CD4-positive, alpha-beta memory T cell (primary cell): Measurements from ENCODE around the gene P4HB. TPM values are rescaled to one million over a fixed set of nuclear protein-coding genes. Genes with fewer than 3 reads are reported as not detected.

Experiments
- CTCF ChIA-PET: fragments of 350-600 bp; sonication (Branson Sonifier 250); formaldehyde crosslinking; loops from one replicate; lab custom pipeline; 2021; ENCODE audit warnings: inconsistent platforms; ENCODE audit not compliant: partially characterized antibody; lab: Charles Lee
- POLR2A ChIA-PET: fragments of 350-600 bp; sonication (Branson Sonifier 250); formaldehyde crosslinking; loops from one replicate; lab custom pipeline; 2021; ENCODE audit not compliant: partially characterized antibody; lab: Charles Lee
- DNase-seq, 5 donors: peaks; one replicate each; pipeline versions ENCODE4 v3.0.0 to v3.0.0-alpha.2; 2020 to 2022; ENCODE audit warnings: mixed read lengths in 1 of 5
- H3K27ac ChIP-seq: one replicate; pipeline ENCODE4 v1.7.0; 2013; ENCODE audit warnings: low read depth, low read length
- H3K27me3 ChIP-seq: 2 replicates; pipeline ENCODE4 v1.7.0; 2013; ENCODE audit warnings: mild to moderate bottlenecking, low read length, moderate library complexity; ENCODE audit not compliant: insufficient read depth
- H3K36me3 ChIP-seq: 2 replicates; pipeline ENCODE4 v1.7.0; 2013; ENCODE audit warnings: mild to moderate bottlenecking, low read length, moderate library complexity; ENCODE audit not compliant: insufficient read depth
- H3K4me1 ChIP-seq: 2 replicates; pipeline ENCODE4 v1.7.0; 2013; ENCODE audit warnings: mild to moderate bottlenecking, low read length, moderate library complexity; ENCODE audit not compliant: insufficient read depth
- H3K4me3 ChIP-seq, 2 donors: one replicate each; pipeline ENCODE4 v1.7.0; 2013; ENCODE audit warnings: low read length in 2 of 2, mild to moderate bottlenecking in 1 of 2
- H3K9me3 ChIP-seq, 2 donors: one replicate each; pipeline ENCODE4 v1.7.0; 2013; ENCODE audit warnings: low read length in 2 of 2, control low read depth in 1 of 2; ENCODE audit not compliant: control insufficient read depth in 1 of 2
- H3K27ac Mint-ChIP-seq, 7 donors: one replicate each; pipeline ENCODE4 v1.8.0; 2020 to 2021; ENCODE audit warnings: mixed read lengths in 7 of 7, mild to moderate bottlenecking in 6 of 7, inconsistent platforms in 3 of 7, moderate library complexity in 3 of 7
- H3K27me3 Mint-ChIP-seq, 2 donors: one replicate each; pipeline ENCODE4 v1.8.0; 2020 to 2021; ENCODE audit warnings: mixed read lengths in 2 of 2
- H3K36me3 Mint-ChIP-seq, 2 donors: one replicate each; pipeline ENCODE4 v1.8.0; 2020 to 2021; ENCODE audit warnings: mixed read lengths in 2 of 2, inconsistent platforms in 1 of 2, mild to moderate bottlenecking in 1 of 2
- H3K4me1 Mint-ChIP-seq, 4 donors: one replicate each; pipeline ENCODE4 v1.8.0; 2020 to 2021; ENCODE audit warnings: mixed read lengths in 4 of 4, mild to moderate bottlenecking in 1 of 4
- H3K4me3 Mint-ChIP-seq, 8 donors: one replicate each; pipeline ENCODE4 v1.8.0; 2020 to 2021; ENCODE audit warnings: mixed read lengths in 8 of 8, mild to moderate bottlenecking in 7 of 8, moderate library complexity in 6 of 8, inconsistent platforms in 3 of 8
- H3K9me3 Mint-ChIP-seq, 8 donors: one replicate each; pipeline ENCODE4 v1.8.0; 2020 to 2021; ENCODE audit warnings: mixed read lengths in 8 of 8, mild to moderate bottlenecking in 5 of 8, inconsistent platforms in 3 of 8, moderate library complexity in 1 of 8
- intact Hi-C: fragments of 100-400 bp; cut with micrococcal nuclease; formaldehyde crosslinking; loops from one replicate; pipeline ENCODE4 v1.15.1; 2023
- polyA plus RNA-seq, 2 donors: library from polyadenylated mRNA; unstranded; fragments of 300-500 nt; fragmentation: Illumina TruSeq; gene quantifications; one replicate each; pipeline ENCODE4 v1.2.3, GENCODE V29; 2021
- total RNA-seq, 2 experiments: library from RNA; stranded (reverse); gene quantifications; one replicate each; pipeline ENCODE4 v1.2.3, GENCODE V29; 2021

P4HB gene
- total and polyA plus RNA-seq, 4 experiments from 2014 or later: 272 to 409 (median 365) TPM

DNA sequence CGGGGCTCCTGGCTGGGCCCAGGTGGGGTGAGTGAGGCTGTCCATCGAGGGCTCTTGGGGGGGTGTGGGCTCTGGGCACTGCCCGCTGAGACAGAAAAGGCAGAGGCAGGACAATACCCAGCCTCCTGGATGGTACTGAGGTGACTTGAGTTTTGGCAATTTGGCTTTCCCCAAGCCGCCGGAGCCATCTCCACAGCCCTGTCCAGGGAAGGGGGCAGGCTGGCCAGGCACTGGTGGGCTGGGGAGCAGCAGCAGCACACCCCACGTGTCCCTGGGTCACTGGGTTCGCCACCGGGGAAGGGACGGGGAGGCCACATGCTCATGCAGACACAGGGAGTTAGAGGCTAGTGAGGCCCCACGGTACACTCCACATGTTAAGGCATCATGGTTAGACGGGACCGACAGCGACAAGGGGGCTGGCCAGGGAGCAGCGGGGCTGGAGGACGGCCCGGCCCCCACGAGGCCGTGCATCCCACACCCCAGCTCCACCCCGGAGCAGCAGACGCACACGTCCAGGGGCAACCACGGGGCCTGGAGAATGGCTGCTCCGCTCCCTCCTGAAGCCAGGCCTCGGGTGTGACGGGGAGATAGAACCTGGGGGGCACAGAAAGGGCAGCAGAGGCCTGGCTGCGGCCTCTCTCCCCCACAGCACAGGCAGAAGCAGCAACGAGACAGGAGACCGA lies 7.8 kb upstream of the P4HB start:
- peaks cover 8 to 30% of the 10 kb centered on the region in 2 donors for H3K36me3 Mint-ChIP-seq
- H3K27me3 ChIP-seq: no peaks in the 10 kb centered on the region
- peaks cover 26% of the 10 kb centered on the region for H3K36me3 ChIP-seq
- peak in 1 of 5 donors; percentile 12 for DNase-seq
- H3K9me3 ChIP-seq: no peaks in the 10 kb centered on the region
- H3K4me1 Mint-ChIP-seq: peaks cover 13 to 54% (median 38%) of the 10 kb centered on the region in 4 donors
- no peaks in the 10 kb centered on the region for H3K27me3 Mint-ChIP-seq
- H3K4me3 ChIP-seq: no peak overlapping the region
- H3K4me1 ChIP-seq: peaks cover 52% of the 10 kb centered on the region
- peaks cover 0 to 11% (median 0%) of the 10 kb centered on the region in 8 donors for H3K9me3 Mint-ChIP-seq
- H3K4me3 Mint-ChIP-seq: peak overlapping the region in 2 of 8 donors; percentile 43 to 65
- H3K27ac ChIP-seq: no peak overlapping the region
- intact Hi-C loops: loop anchor here (10.0 kb wide), 1 partner anchor 427 kb away; no protein-coding TSS in a partner anchor
- H3K27ac Mint-ChIP-seq: peak overlapping the region in 4 of 7 donors; percentile 68 to 99 (median 86)
- ChIA-PET POLR2A (interaction anchor here (1.1 to 3.9 kb wide), 7 partner anchors 18 to 355 kb away, joined by 3 to 40 read pairs (median 7); partner anchors contain the start of genes ACTG1, MAFG and MCRIP1), CTCF (no interaction called here)

DNA sequence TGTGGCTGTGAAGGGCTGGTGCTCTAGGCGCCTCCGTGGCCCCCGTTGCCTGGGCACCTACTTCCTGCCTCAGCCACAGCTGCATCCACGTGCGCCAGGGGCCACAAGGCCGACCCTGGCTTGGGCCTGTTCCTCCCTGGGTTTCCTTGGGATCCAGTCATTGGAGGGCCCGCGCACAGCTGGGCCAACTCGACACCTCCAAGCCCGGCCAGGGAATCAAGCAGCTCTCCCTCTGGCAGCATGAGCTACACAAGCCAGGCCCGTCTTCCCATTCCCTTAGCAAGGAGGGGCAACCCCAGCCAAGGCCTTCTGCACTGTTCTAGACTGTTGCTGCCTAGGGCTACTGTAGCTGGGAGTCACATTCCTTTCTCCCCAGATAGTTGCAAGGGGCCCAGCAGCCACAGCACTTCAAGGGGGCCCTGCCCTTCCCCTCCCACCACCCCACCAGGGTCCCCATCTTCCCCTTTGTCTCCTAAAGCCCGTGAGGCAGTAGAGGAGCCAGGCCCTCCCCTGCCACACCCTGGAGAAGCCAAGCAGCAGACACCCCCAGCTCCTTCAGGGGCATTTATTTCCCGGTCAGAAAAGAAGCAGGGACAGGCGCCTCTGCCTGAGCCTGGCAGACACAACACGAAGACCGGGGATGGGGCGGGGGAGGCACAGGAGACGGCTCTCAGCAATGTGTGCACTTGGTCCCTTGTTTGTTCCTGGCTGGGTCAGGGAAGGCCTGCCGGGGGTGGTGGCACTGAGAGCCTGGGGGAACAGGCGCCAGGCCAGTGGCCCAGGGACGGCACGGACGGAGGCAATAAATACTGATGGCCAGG lies 7.0 kb upstream of the P4HB start:
- intact Hi-C loops: loop anchor here (10.0 kb wide), 1 partner anchor 427 kb away; no protein-coding TSS in a partner anchor

DNA sequence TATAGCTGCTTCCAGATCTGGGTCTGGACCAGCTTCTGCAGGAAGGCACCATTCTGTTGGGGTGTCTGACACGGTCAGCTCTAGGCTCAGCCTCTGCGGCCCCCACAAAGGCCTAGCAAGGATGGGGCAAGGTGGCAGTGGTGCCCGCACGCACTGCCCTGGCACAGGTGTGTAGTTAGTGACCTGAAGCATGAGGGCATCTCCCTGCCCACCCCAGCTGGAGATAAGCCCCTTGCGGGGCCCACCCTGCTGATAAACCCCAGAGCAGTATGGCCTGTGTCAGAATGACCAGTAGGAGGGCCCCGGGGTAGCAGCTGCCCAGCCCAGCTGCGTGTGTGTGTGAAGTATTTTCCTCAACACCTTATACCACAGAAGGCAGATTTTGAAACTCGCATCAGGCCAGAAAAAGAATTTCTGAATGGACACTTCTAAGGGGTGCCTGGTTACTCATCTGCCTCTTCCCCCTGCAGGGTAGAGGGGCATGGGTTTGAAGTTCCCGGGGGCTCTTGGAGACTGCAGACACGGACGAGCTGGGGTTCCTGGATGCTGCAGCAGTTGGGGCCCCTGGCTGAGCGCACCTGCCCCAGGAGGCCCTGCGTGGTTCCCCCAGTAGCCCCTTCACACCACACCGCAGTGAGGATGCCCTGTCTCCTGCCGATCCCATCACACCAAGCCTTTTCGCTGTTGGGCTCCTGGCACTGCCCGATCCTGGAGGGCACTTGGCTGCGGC lies 6.3 kb upstream of the P4HB start:
- Mint-ChIP-seq H3K4me3 (peak overlapping the region in 3 of 8 donors; percentile 15 to 59 (median 54)), H3K4me1 (peaks cover 16 to 53% (median 36%) of the 10 kb centered on the region in 4 donors), H3K9me3 (peaks cover 0 to 13% (median 0%) of the 10 kb centered on the region in 8 donors), H3K27ac (peak overlapping the region in 6 of 7 donors; percentile 37 to 99 (median 72)), H3K36me3 (peaks cover 8 to 35% of the 10 kb centered on the region in 2 donors), H3K27me3 (no peaks in the 10 kb centered on the region)
- H3K4me1 ChIP-seq: peaks cover 47% of the 10 kb centered on the region
- no peak overlapping the region for H3K27ac ChIP-seq
- ChIA-PET CTCF (interaction anchor here (1.0 kb wide), 1 partner anchor 44 kb away, joined by 3 read pairs; no protein-coding TSS in a partner anchor), POLR2A (interaction anchor here (0.8 to 2.1 kb wide), 12 partner anchors 12 to 164 kb away, joined by 3 to 7 read pairs (median 4); partner anchors contain the start of genes MCRIP1, MRPL12 and NPB)
- DNase-seq: peak in 1 of 5 donors; percentile 34
- intact Hi-C loops: loop anchor here (10.0 kb wide), 1 partner anchor 428 kb away; no protein-coding TSS in a partner anchor
- H3K4me3 ChIP-seq: no peak overlapping the region
- no peaks in the 10 kb centered on the region for H3K9me3 ChIP-seq
- H3K36me3 ChIP-seq: peaks cover 26% of the 10 kb centered on the region
- no peaks in the 10 kb centered on the region for H3K27me3 ChIP-seq

More for the DNA sequence above, 7.0 kb upstream of the P4HB start:
- Mint-ChIP-seq H3K4me1 (peaks cover 16 to 53% (median 37%) of the 10 kb centered on the region in 4 donors), H3K9me3 (peaks cover 0 to 13% (median 0%) of the 10 kb centered on the region in 8 donors), H3K36me3 (peaks cover 8 to 35% of the 10 kb centered on the region in 2 donors), H3K4me3 (peak overlapping the region in 2 of 8 donors; percentile 54 to 59), H3K27ac (peak overlapping the region; percentile 37 to 99 (median 68)), H3K27me3 (no peaks in the 10 kb centered on the region)
- no peak overlapping the region for H3K4me3 ChIP-seq
- ChIA-PET POLR2A (interaction anchor here (0.8 to 2.1 kb wide), 9 partner anchors 15 to 165 kb away, joined by 3 to 7 read pairs (median 4); partner anchors contain the start of genes MCRIP1, MRPL12 and NPB), CTCF (interaction anchor here (1.0 kb wide), 1 partner anchor 45 kb away, joined by 3 read pairs; no protein-coding TSS in a partner anchor)
- DNase-seq: peak in 2 of 5 donors; percentile 22 to 23
- peaks cover 26% of the 10 kb centered on the region for H3K36me3 ChIP-seq
- H3K27me3 ChIP-seq: no peaks in the 10 kb centered on the region
- H3K9me3 ChIP-seq: no peaks in the 10 kb centered on the region
- H3K4me1 ChIP-seq: peaks cover 48% of the 10 kb centered on the region
- no peak overlapping the region for H3K27ac ChIP-seq

DNA sequence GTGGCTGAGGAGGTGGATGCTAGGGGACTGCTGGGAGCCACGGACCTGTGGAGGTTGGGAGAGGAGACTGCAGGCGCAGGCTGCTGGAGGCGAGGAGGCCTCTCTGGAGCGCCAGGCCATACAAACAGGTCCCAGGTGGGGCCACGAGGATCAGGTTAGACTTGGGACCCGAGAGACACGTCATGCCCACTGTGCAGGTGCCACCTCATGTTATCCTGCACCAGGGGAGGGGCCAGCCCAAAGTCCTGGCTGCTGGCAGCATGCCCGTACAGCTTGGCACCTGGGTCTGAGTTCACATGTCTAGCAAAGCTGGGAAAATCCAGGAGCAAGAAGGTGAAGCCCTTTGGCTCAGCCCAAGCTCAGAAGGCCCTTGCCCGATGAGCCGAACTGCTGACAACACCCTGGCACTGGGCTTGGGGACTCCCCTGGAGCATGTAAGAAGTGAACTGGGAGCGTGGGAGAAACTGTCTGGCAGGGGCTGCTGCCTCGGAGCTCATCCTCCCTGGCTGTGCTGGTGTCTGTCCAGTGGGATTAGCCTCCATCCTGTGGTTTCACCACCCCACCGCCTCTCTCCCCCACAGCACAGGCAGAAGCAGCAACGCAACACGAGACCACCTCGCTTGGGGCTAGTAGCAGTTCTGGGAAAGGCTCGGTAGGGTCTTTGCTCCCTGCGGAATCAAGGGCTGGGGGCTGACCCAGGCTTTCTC lies 5.6 kb upstream of the P4HB start:
- no peaks in the 10 kb centered on the region for H3K27me3 ChIP-seq
- peaks cover 8 to 37% of the 10 kb centered on the region in 2 donors for H3K36me3 Mint-ChIP-seq
- peak in 2 of 5 donors; percentile 14 to 32 for DNase-seq
- H3K36me3 ChIP-seq: peaks cover 26% of the 10 kb centered on the region
- no peaks in the 10 kb centered on the region for H3K9me3 ChIP-seq
- peak overlapping the region in 4 of 7 donors; percentile 35 to 99 (median 77) for H3K27ac Mint-ChIP-seq
- no peak overlapping the region for H3K4me3 ChIP-seq
- peaks cover 50% of the 10 kb centered on the region for H3K4me1 ChIP-seq
- ChIA-PET POLR2A (interaction anchor here (0.9 to 2.1 kb wide), 8 partner anchors 11 to 163 kb away, joined by 3 to 7 read pairs (median 5); partner anchors contain the start of genes MCRIP1 and MRPL12), CTCF (no interaction called here)
- peaks cover 0 to 2% of the 10 kb centered on the region in 2 donors for H3K27me3 Mint-ChIP-seq
- intact Hi-C loops: loop anchor here (10.0 kb wide), 1 partner anchor 429 kb away; no protein-coding TSS in a partner anchor
- no peak overlapping the region for H3K27ac ChIP-seq
- peak overlapping the region in 2 of 8 donors; percentile 20 to 25 for H3K4me3 Mint-ChIP-seq
- peaks cover 18 to 57% (median 39%) of the 10 kb centered on the region in 4 donors for H3K4me1 Mint-ChIP-seq
- peaks cover 0 to 15% (median 0%) of the 10 kb centered on the region in 8 donors for H3K9me3 Mint-ChIP-seq

DNA sequence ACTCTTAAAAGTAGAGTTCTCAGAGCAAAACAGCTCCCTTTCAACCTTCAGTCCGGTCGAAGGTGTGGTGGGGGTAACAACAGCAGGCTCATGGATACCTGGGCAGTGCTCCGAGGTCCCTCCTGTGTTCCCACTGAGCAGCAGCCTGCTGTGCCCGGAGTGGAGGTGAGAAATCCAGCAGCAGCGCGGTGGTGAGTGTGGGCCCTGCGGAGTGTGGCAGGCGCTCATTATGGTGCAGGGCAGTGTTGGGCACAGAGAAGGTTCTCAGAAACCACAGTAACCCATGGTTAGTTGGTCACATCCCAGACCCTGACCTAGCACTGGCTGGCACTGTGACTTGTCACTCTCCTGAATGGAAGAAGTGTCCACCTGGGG lies 5.0 kb upstream of the P4HB start:
- Mint-ChIP-seq H3K4me3 (peak overlapping the region in 1 of 8 donors; percentile 5), H3K27ac (peak overlapping the region in 4 of 7 donors; percentile 35 to 99 (median 77)), H3K4me1 (peaks cover 21 to 61% (median 40%) of the 10 kb centered on the region in 4 donors), H3K36me3 (peaks cover 8 to 40% of the 10 kb centered on the region in 2 donors), H3K27me3 (peaks cover 0 to 6% of the 10 kb centered on the region in 2 donors), H3K9me3 (peaks cover 0 to 19% (median 0%) of the 10 kb centered on the region in 8 donors)
- CTCF ChIA-PET: no interaction called here
- intact Hi-C loops: loop anchor here (10.0 kb wide), 1 partner anchor 429 kb away; no protein-coding TSS in a partner anchor
- POLR2A ChIA-PET: interaction anchor here (1.4 kb wide), 1 partner anchor 48 kb away, joined by 3 read pairs; no protein-coding TSS in a partner anchor
- Histone ChIP-seq H3K27me3 (no peaks in the 10 kb centered on the region), H3K36me3 (peaks cover 26% of the 10 kb centered on the region), H3K4me3 (no peak overlapping the region), H3K27ac (no peak overlapping the region), H3K9me3 (no peaks in the 10 kb centered on the region), H3K4me1 (peaks cover 49% of the 10 kb centered on the region)
- no peak for DNase-seq
